Right lobe of liver (tissue), 4 donors: ENCODE results near the gene VSTM2B.

ENCODE experiments used
- CTCF ChIP-seq, 4 donors: fragments of 200-600 bp in 3 of 4; fragments of 450-650 bp in 1 of 4; IDR thresholded peaks; one replicate each; pipeline versions ENCODE4 v1.5.1 to v1.8.0; 2016 to 2022; ENCODE audit warnings: antibody characterized with exemption in 4 of 4, mild to moderate bottlenecking in 2 of 4
- POLR2A ChIP-seq: fragments of 450-650 bp; IDR thresholded peaks from one replicate; pipeline ENCODE4 v1.6.1; 2017; ENCODE audit warnings: antibody characterized with exemption, mild to moderate bottlenecking
- donor health status: DM: no; HTN: no; CAD: no.
- donor health status: DM: no; HTN: no; CAD: no.
- donor health status: DM: no; HTN: yes; CAD: no.

- no peak for TF ChIP-seq POLR2A
- TF ChIP-seq CTCF (IDR thresholded peaks at IDR 0.05): no peak
These were observed 10.6 kb upstream of the VSTM2B start for GRCh38 chr19:29515233-29515619.
